Thyroid gland (tissue), 4 donors: Measurements from ENCODE around the gene RTL1.

Experiments used
- CTCF ChIP-seq, 6 experiments: fragments of 200-600 bp in 3 of 6; fragments of 450-650 bp in 3 of 6; sonication (generic) in 3 of 6; IDR thresholded peaks; one replicate each; pipeline ENCODE4 v1.5.1; 2016 to 2019; ENCODE audit warnings: antibody characterized with exemption in 6 of 6, mild to moderate bottlenecking in 2 of 6, inconsistent platforms in 1 of 6, moderate library complexity in 1 of 6
- POLR2A ChIP-seq, 2 donors: fragments of 450-650 bp; IDR thresholded peaks; one replicate each; pipeline ENCODE4 v1.6.1; 2017; ENCODE audit warnings: antibody characterized with exemption in 2 of 2, mild to moderate bottlenecking in 2 of 2, moderate library complexity in 1 of 2

GRCh38 chr14:100884456-100884855 lies 19.1 kb downstream of the RTL1 start:
- no peak for TF ChIP-seq CTCF (IDR thresholded peaks at IDR 0.05)
- TF ChIP-seq POLR2A (IDR thresholded peaks at IDR 0.05), result no peak
